ENCODE measurements around the gene TNN.

The TNN gene

DNA sequence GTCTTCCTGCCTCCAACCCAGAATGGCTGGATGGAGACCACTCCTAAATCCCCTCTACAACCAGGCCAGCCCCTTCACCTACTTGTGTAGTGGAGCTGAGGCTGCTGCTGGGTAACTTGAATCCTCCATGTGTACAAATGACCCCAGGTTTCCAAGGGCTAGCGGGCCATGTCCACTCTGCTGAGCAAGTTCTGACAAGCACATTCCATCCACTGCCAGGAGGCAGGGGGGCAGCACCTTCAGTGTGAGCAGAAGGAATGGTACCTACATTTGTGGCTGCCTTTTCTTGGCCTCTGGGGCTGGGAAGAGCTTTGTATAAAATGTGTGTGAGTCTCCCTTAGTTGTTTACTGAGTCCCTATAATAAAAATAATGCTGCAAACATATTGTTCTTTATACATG lies 110.4 kb downstream of the TNN start:
- DNase-seq, result no peak

DNA sequence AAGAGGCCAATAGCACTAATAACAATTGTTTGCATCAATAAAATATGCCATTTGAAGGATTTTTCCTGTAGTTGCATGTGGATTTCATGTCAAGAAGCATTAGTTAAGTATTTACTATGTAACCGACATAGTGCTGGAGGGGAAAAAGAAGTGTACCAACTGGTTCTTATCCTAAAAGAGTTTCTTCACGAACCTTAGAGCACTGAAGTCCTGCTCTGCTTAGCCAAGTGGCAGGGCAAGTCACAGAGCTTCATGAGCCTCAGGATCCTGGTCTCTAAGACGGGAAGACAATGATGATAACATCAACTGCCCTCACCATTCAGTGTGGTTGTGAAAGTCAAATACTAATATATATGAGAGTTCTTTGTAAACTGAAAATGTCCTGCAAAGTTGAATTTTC lies 110.8 kb downstream of the TNN start:
- no peak for DNase-seq

DNA sequence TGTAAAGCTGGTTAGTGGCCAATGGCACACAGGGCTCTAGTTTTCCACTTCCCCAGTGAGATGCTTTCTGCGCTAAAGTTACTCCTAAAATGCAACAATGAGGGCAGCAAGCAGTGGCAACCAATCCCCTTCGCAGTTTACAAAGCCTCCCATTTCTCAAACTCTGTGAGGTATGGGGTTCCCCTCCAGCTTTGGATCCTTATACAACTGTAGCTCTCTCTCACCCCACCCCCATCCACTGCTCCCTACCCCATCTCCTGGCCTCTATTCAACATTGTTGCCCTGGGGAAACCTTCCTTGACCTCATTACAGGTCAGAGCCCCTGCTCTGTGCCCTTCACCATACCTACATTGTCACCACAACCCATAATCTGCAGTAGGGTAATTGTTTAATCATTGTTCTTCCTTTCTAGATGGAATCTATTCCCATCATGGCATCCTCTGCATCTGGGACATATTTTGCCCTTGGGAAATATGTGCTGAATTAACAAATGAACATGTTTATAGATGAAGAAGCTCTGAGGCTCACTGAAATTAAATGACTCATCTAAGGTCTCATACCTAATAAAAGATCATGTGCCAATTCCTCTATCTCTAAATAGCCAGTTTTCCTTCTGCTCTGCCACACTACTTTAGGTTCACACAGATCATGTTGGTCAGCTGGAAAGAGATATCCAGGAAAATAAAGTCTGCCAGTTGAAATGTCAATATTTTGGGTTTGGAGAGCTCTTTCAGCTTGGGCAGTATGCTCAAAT lies 112.4 kb downstream of the TNN start:
- no peak for DNase-seq

DNA sequence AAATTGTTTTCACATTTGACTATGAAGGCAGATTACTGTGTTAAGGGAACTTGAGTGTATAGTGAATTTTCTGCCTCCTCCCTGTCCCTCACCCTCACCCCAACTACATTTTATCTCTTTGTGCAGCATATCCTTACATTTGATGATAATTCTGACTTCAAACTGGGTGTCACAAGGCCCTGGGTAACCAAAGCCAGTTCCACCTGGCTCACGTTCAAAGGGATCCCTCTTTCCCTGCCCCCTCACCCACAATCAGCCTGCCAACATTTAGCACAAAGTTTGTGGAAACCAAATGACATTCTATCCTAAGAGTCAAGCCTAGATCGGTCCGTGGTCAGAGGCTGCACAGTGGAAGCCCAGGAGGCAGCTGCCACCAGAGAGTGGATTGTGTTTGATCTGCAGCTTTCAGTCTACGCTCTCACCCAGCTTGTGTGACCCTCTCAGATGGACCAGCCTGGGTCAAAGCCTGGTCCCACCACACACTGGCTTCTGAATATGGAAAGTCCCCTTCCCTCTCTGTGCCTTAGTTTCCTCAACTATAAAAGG lies 114.6 kb downstream of the TNN start:
- DNase-seq, result no peak

DNA sequence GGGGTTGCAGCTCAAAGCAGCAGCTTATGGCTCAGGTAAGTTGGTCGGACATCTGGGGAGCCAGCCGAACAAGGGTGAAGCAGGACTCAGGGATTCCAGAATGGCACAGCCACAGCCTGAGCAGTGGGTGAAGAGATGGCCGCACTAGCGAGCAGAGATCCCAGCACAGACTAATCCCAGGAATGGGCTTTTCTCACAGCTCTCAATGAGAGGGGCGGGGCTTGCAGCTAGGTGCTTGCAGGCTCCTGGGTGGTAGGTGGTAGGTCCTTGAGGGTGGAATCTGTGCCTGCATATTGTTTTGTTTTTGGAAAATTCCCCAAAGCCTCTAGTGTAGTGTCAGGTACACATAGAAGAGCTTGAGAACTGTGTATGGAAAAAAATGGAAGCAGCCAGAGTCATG lies 116.0 kb downstream of the TNN start:
- DNase-seq, result no peak

DNA sequence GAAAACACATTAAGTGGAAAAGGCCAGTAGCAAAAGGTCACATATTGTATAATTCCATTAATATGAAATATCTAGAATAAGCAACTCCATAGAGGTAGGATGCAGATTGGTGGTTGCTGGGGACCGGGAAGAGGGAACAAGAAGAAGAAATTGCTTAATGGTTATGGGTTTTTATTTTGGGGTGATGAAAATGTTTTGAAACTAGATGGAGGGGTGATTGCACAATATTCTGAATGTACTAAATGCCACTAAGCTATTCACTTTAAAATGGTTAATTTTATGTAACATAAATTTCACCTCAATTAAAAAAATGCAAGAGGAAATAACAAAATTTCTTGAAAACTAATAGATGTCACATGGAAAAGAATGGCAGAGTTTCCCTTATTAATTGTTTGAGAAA lies 118.3 kb downstream of the TNN start:
- peak; percentile 65 to 71 for DNase-seq

DNA sequence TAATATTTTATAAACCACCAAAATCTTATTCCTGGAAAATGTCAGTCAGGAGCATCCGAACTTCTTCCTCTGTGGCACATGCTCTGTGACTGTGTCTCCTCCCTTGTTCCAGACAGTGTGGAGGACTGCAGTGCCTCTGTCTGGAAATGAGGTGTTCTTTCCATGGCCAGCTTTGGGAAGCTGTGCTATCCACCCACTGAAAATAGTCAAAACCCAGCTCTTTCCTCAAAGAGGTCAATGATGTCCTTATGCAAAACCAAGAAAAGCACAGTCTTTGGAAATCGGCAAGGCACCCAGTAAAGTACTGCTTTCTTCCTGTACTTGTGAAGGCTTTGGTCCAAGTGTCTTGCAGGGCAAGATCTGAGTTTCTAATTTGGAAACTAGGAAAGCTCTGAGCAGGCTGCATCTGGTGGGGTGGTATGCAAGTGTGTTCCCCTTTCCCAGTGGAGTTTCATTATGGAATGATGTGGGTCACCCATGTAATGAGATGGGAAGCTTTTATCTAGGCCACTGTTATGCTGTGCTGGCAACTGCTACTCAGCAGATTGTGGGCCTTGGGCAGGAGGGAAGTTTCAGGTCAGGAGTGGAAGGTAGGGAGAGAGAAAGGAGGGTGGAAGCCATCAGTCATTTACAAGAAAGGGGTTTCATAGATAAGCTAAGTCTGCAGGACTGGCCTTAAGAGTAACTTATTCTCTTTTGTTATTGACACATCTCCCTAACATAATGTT lies 119.0 kb downstream of the TNN start:
- no peak for DNase-seq

DNA sequence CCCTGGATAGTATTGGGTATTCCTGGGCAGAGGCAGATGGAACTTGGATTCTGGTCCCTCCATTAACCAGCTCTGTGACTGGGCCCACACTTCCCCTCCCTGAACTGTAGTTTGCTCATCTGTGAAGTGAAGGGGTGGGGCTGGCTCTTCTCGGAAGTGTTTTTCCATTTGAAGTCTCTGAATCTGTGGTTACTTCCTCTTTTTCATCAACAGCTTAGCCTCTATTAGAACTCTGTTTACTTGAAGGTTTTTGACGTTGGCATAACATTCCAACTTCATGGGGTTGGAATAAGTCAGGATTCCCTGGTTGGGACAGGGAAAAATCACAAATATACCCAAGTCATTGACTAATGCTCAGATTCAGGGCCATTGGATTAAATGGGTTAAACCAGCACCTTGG lies 121.3 kb downstream of the TNN start:
- DNase-seq, result peak; percentile 85 to 88

DNA sequence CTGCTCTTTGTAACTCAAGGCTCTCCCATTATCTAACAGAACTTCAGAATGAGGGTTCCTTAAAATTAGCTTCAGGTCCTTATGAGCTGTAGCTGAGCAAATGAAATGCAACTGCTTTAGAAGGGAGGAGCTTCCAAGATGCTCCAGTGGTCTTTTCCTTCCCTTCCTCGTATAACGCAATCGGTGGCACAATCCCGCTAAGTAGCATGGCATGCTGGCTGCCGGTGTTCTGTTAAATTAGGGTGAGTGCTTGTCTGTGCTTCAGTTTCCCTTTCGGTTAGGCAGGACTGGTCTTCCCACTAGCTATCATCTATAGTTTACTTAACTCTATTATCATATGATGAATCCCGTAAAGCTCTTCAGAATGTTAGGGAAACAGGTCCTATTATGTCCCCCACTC lies 124.0 kb downstream of the TNN start:
- no peak for DNase-seq

DNA sequence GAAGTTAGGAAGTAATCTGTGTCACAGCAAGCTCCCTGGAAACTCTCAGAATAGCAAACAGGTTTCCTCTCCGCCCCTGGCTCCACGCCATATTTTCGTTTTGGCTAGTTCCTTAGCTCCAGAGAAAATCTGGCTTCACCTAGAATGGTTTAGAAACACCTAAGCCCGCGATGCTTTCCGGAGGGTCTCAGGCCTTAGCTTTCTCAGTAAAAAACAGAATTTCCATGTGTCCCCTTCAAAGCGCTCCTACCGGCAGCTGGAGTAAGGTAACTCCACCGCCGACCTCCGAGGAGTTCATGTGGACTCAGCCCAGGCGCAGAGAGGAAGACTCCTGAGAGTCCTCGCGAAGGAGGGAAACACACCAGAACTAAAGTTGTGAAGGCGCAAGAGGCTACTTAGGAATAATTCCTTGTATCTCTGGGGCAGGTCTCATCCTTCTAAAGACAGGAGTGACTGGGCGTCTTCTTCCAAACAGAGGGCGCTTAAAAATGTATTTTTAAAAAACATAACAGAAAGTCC lies 124.5 kb downstream of the TNN start:
- DNase-seq, result no peak

DNA sequence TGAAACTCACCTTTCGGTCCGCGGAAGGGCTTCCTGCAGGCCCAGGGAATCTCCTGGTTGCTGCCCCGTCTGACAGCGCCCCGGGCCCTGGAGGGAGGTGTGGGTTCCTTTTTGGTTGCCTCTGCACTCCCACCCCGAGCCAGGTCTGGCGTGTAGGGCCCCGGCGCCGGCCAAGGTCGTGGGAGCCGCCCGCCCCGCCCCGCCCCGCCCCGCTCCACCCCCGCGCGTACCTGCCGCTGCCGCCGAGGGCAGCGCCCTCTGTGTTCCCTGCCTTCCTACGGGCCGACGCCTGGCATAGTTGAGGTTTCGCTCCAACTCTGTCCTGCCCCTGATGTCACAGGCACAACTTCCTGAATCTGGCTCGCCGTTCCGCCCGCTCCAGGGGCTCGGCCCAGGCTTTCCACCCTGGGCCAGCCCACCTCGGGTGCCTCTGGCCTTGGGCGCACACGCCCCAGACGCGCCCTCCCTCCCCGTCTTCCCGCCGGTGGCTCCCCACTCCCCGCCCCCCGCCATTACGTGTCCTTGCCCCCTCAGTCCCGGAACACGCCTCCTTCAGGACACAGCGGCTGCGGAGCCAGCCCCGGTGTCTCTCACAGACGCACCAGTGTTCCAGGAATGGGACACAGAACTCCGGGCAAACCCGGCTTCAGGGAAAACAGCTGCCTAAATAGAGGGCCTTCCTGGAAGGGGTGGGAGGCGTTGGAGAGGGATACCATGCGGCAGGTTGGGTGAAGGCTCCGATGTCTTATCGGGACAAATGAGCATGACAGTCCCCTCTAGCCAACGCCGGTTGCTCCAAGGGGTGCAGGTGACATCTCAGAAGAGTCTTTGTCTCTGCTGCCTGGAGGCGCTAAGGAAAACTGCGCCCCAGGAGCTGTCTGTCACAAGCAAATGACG lies 125.2 kb downstream of the TNN start, which contains the start of gene KIAA0040:
KIAA0040 (minus strand) TSS at position 147 of the 897 bp plus-strand sequence. CDS start 31,763 bp downstream, outside the sequence.
- peak in 1 of 2 experiments; percentile 15 for DNase-seq

DNA sequence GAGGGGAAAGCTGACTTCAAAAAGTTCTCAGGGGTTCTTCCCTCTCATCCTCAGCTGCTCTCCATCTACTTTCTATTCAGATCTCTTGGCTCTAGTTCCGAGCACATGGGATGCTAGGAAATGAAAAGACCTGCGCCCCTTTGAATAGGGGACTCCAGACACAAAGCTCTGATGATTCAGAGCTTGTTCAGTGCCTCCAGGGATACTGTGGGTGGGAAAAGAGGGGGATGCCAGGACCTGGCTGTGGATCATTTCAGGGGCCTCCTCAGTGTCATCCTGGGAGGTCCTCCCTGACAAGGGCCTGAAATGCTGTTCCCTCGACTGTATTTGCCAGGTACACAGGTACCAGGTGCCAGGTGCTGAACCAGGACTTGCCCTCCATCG lies 125.9 kb downstream of the TNN start:
- no peak for DNase-seq

DNA sequence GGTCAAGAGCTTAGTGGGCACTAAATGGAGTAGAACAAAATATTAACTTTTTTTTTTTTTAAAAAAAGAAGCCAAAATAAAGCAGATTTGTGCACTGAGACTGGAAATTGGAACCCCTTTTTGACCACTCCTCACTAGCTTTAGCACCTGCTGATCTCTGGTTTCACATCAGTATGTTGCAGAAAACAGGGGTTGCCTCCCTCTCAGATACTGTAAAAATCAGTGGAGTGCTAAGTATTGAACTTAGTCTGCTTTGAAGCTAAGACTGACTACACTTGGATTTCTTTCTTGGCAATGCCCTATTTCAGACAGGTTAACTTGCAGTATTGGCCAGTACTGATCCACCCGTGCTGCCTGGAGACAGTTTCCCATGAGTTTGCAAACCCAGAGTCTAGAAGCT lies 127.6 kb downstream of the TNN start:
- no peak for DNase-seq

DNA sequence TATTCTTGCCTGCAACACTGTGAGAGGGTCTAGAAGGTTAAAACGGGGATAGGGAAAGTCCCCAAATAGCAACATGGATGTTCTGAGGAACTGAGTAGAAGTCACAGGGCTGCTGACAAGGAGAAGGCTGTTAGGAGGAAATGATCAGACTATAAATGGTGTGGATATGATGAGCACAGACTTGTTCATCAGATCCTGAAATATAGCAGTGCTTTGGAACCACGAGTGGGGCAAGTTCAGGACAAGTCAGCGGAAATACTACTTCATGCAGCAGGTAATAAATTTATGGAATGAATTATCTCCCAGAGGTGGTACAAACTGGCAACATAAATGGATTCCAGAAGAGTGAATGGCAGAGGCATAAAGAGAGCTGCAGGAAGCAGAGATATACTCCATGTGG lies 128.2 kb downstream of the TNN start:
- DNase-seq, result no peak

DNA sequence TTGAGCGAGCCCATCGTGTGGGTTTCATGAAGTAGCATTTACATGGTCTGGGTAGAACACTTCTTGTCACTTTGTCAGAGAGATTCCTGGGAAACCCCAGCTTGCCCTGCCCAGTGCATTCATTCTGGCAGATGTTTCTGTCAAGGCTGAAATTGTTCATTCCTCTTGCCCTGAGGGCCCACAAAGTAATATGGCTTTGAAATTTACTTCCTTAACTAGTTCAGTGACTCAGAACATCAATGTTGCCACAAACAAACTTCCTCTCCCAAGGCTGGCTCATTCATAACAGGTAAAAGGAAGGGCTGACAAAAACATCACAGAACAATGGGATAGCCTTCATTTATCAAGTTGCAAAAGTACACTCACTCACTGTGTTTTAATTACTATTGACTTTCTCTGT lies 129.9 kb downstream of the TNN start:
- peak; percentile 54 to 69 for DNase-seq

All from AML-193 (cell line).